Gastrocnemius medialis (tissue), 4 donors: ENCODE results near the gene JADE2.

ENCODE experiments used
- CTCF ChIP-seq, 5 experiments: fragments of 450-650 bp in 3 of 5; fragments of 200-600 bp in 2 of 5; sonication (generic) in 2 of 5; IDR thresholded peaks in 4 of 5; conservative IDR thresholded peaks in 1 of 5; 1 replicate in 4 of 5; 2 replicates in 1 of 5; pipeline ENCODE4 v1.5.1; 2016 to 2019; ENCODE audit warnings: antibody characterized with exemption in 5 of 5, mild to moderate bottlenecking in 3 of 5, moderate library complexity in 3 of 5
- POLR2A ChIP-seq, 2 donors: fragments of 450-650 bp; IDR thresholded peaks; one replicate each; pipeline ENCODE4 v1.6.1; 2017; ENCODE audit warnings: antibody characterized with exemption in 2 of 2, mild to moderate bottlenecking in 2 of 2, moderate library complexity in 2 of 2

- TF ChIP-seq CTCF (IDR thresholded peaks at IDR 0.05 in 4 of 5, conservative IDR thresholded peaks at IDR 0.05 in 1 of 5): no peak
- TF ChIP-seq POLR2A (IDR thresholded peaks at IDR 0.05): no peak
Observed at GRCh38 chr5:134620634-134621033, 95.2 kb downstream of the JADE2 start.
